HG02571 (cell line): Measurements from ENCODE around the gene PAM.
"Not testable (repeated sequence)": the region's sequence is repeated elsewhere in the genome, so short reads cannot be mapped to it uniquely, and the experiment has no call there.

Experiments
- ATAC-seq: cut with Tn5 transposase; IDR thresholded peaks from one replicate; pipeline ENCODE4 v1.9.1; 2021; ENCODE audit warnings: mild to moderate bottlenecking, moderate library complexity; ENCODE audit not compliant: unreplicated experiment

PAM gene

DNA sequence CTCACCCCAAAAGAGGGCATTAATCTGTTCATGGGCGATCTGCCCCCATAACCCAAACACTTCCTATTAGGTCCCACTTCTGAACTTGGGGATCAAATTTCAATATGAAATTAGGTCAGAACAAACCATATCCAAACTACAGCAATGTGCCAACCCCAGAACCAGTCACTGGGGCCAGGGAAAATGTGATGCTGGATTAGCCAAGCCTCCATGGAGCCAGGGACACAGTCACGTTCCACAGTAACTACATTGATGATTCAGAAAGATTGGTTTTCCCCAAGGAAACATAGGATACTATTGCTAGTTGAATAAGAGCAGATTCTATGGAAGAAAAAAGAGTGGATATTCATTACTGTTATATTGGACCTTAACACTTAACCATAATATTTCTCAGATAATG is 280.6 kb downstream of the PAM start:
- ATAC-seq: no peak

DNA sequence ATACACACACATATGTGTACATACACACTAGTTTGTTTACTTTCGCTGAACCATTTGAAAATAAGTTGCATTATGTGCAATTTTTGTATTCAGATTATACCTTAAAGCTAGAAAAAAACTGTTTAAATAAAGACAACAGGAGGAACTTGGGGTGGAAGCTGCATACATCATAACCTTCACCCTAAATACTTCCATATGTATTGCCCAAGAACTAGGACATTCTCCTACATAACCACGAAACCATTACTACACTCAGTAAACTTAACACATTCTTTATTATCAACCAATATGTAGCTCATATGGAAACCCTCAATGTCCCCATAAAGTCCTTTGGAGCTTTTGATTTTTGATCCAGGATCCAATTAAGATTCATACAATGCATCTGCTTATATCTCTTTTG is 281.5 kb downstream of the PAM start:
- no peak for ATAC-seq

DNA sequence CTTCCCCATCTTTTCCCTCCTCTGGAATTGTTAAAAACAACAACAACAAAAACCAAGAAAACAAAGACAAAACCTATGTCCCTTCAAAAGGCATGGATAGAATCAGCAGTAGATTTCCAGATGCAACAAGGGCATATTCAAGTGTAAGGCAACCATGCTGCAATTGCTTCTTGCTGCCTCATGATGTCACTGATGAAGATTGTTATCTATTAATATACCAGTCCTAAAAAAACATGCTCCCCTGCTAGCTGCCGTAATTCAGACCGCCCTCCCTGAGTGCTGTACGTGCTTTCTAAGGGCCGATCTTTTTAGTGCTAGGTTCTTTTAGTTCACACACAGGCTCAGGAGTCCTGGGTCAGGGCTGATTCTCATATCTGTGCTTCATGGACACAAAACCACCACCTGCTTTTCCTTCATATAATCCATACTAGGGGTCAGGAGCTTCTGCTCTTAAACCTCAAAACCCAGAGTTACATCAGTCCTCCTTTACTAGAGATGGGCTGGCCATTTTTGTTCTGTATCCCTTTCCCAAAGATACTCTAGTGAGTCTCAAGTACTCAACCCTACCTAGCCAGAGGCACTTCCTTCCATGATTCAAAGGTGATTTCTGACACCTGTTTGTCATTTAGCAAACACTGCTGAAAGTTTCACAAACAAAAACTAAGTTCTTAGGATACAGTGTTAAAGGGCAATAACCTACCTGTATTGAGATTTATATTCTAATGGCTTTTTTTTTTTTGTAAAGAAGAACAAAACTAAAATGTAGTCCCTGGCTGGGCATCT is 282.8 kb downstream of the PAM start:
- no peak for ATAC-seq

DNA sequence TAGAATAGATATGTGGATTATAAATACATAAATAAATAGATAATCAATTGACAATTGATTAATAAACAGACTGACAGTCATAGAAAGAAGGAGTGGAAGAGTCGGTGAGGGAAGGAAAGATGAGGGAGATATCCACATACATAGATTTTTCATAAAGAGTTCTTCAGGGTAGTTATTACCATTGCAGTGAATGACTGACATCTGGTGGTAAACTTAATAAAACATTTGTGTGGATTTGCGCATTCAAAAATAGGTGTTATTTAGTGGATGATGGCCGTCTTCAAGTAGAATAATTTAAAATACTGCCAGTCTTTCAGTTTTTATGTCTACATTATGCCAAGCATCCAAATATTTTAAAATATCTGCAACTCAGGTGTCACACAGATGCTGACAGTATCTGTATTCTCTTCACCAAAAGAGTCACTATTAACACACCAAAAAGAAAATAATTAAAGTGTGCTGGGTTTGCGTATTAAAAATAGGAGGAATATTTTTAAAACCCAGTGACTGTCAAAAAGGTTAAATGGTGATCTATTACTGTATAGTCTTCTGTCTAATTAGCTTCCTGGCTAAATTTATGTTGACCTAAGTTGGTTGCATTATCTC is 286.1 kb downstream of the PAM start:
- no peak for ATAC-seq

DNA sequence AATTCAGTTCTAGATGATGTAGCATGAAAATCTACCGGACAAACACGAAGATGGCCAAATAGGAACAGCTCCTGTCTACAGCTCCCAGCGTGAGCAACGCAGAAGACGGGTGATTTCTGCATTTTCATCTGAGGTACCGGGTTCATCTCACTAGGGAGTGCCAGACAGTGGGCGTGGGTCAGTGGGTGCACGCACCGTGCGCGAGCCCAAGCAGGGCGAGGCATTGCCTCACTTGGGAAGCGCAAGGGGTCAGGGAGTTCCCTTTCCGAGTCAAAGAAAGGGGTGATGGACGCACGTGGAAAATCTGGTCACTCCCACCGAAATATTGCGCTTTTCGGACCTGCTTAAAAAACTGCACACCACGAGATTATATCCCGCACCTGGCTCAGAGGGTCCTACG is 291.6 kb downstream of the PAM start:
- ATAC-seq: not testable (repeated sequence)

DNA sequence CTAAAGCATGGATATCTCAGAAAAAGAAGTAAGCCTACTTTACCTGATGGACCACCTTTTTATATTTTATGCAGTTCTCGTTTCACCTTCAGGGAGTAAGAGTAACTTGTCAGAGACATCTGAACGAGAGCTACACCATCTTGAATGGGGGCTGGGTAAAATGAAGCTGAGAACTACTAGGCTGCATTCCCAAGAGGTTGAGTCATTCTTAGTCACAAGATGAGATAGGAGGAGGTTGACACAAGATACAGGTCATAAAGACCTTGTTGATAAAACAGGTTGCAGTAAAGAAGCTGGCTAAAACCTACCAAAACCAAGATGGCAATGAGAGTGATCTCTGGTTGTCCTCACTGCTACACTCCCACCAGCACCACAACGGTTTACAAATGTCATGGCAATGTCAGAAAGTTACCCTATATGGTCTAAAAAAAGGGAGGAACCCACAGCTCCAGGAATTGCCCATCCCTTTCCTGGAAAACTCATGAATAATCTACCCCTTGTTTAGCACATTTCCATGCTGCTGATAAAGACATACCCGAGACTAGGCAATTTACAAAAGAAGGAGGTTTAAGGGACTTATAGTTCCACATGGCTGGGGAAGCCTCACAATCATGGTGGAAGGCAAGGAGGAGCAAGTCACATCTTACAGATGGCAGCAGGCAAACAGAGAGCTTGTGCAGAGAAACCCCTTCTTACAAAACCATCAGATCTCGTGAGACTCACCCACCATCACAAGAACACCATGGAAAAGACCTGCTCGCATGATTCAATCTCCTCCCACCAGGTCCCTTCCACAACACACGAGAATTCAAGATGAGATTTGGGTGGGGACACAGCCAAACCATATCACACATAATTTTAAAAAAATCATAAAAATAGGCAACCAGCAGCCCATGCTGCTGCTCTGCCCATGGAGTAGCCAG is 302.4 kb downstream of the PAM start:
- ATAC-seq: no peak

DNA sequence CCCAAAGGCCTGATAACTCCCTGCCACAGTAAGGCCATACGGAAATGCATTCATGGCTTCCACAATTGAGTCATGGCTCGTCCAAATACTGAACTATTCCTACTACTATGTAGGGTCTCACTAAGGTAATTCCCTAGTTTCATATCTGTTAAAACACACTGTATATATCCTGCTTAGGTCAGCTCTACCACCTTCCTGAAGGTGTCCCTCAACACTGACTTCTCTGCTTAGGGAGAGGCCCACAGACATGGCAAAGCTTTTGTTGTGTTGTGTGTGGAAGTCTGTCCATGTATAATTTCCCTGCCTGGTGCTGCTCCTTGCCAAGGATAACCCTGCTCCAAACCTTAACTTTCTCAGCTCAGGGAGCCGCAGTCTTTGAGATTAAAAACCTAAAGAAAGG is 304.4 kb downstream of the PAM start:
- ATAC-seq: no peak

DNA sequence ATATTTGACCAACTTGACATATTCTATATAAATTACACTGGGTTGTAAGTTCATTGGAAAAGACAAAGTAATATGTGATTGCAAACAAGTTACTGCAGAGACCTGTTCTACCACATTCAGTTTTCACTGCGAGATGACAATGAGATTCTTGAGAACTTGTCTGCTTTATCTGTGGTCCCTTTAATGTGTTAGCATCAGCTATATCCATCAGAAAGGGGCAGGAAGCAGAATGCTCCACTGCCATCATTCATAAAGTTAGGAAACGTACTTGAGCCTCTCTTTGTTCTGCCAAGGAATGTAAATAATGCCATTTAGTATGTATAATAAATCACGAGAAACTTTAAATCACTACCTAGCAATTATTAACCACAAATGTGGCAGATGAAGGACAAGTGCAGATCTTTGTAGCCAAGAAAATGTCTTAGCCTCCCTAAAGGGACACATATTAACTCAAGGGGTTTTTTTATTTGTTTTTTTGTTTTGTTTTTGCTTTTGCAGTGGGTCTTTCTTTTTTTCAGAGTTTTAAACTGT is 305.4 kb downstream of the PAM start:
- ATAC-seq: no peak

DNA sequence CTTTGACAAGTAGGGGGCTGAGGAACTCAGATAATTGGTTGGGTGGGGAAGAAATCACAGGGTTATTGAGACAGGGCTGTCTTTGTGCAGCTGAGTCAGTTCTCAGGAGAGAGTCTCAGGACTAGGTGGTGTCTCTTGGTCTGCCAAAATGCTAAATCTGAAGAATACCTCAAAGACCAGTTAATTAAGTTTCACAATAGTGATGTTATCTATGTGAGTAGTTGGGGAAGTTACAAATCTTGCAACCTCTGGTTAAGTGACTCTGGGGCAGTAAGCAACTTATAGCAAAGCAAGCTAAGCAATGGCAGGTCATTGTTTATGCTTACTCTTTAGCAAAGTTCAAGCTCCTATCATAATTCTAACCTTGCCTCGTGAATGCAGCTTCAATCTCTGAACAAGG is 311.2 kb downstream of the PAM start:
- no peak for ATAC-seq

DNA sequence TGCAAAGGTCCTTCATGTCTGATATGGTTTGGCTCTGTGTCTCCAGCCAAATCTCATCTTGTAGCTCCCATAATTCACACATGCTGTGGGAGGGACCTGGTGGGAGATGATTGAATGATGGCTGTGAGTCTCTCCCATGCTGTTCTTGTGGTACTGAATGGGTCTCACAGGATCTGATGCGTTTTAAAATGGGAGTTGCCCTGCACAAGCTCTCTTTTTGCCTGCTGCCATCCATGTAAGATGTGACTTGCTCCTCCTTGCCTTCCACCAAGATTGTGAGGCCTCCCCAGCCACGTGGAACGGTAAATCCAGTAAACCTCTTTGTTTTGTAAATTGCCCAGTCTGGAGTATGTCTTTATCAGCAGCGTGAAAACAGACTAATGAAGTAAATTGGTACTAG is 318.4 kb downstream of the PAM start:
- ATAC-seq: not testable (repeated sequence)

DNA sequence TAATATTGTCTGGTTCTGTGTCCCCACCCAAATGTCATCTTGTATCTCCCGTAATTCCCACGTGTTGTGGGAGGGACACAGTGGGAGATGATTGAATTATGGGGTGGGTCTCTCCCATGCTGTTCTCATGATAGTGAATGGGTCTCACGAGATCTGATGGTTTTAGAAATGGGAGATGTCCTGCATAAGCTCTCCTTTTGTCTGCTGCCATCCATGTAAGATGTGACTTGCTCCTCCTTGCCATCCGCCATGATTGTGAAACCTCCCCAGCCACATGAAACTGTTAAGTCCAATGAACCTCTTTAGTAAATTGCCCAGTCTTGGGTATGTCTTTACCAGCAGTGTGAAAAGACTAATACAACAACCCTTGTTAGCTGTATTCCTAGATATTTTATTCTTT is 320.3 kb downstream of the PAM start:
- no peak for ATAC-seq
